OCI-LY7 (cell line): ENCODE data around the gene ANTXR1. TPM values are rescaled to one million over a fixed set of nuclear protein-coding genes. Genes with fewer than 3 reads are reported as not detected.

Experiments used
- BruUV-seq: library from RNA; stranded (reverse); fragments of 400-500 nt; replicated peaks from 2 replicates; lab custom pipeline; 2021; lab: Mats Ljungman, UMichigan
- CTCF ChIA-PET: fragments of 300-600 bp; sonication (Branson Sonifier 250); formaldehyde crosslinking; loops from one replicate; lab custom pipeline; 2022; ENCODE audit warnings: antibody characterized with exemption; ENCODE audit not compliant: unreplicated experiment; lab: Charles Lee
- POLR2A ChIA-PET: fragments of 300-600 bp; sonication (Branson Sonifier 250); formaldehyde crosslinking; loops from one replicate; lab custom pipeline; 2022; ENCODE audit warnings: antibody characterized with exemption; lab: Charles Lee
- DNase-seq: peaks from one replicate; pipeline ENCODE4 v3.0.0-alpha.2; 2015; ENCODE audit warnings: low spot score
- H2AFZ ChIP-seq: fragments of 200-600 bp; sonication (generic), shearing (Covaris generic); 2 replicates; pipeline ENCODE4 v1.6.1; 2014; ENCODE audit warnings: mild to moderate bottlenecking, antibody characterized with exemption, low read length, moderate library complexity
- H3K27ac ChIP-seq: fragments of 200-600 bp; sonication (generic); 2 replicates; pipeline ENCODE4 v1.5.1; 2014; ENCODE audit warnings: mixed run types, low read depth, mild to moderate bottlenecking, moderate library complexity, low read length, inconsistent platforms; ENCODE audit not compliant: poor library complexity, severe bottlenecking
- H3K36me3 ChIP-seq: fragments of 200-600 bp; sonication (generic); 2 replicates; pipeline ENCODE4 v1.6.1; 2014; ENCODE audit warnings: mild to moderate bottlenecking, antibody characterized with exemption, low read length, moderate library complexity, mixed read lengths; ENCODE audit not compliant: insufficient read depth
- H3K4me1 ChIP-seq: fragments of 200-600 bp; sonication (generic); 2 replicates; pipeline ENCODE4 v1.5.1; 2014; ENCODE audit warnings: mild to moderate bottlenecking, low read length; ENCODE audit not compliant: insufficient read depth, poor library complexity, severe bottlenecking
- H3K4me2 ChIP-seq: fragments of 200-600 bp; sonication (generic); 2 replicates; pipeline ENCODE4 v1.6.1; 2014; ENCODE audit warnings: mild to moderate bottlenecking, low read length
- H3K4me3 ChIP-seq: fragments of 200-600 bp; sonication (generic); 2 replicates; pipeline ENCODE4 v1.5.1; 2014; ENCODE audit warnings: mild to moderate bottlenecking, low read depth, low read length; ENCODE audit not compliant: poor library complexity, severe bottlenecking
- H3K79me2 ChIP-seq: fragments of 200-600 bp; sonication (generic); 2 replicates; pipeline ENCODE4 v1.6.1; 2016; ENCODE audit warnings: low read depth, mild to moderate bottlenecking, low read length, moderate library complexity, mixed read lengths; ENCODE audit not compliant: insufficient read depth
- H3K9me2 ChIP-seq: fragments of 200-600 bp; sonication (generic); 2 replicates; pipeline ENCODE4 v1.6.1; 2016; ENCODE audit warnings: mild to moderate bottlenecking, low read length, mixed read lengths; ENCODE audit not compliant: insufficient read depth
- H3K9me3 ChIP-seq: fragments of 200-600 bp; sonication (generic); 2 replicates; pipeline ENCODE4 v1.6.1; 2014; ENCODE audit warnings: mild to moderate bottlenecking, mixed run types, low read length, mixed read lengths
- H4K20me1 ChIP-seq: fragments of 200-600 bp; sonication (generic); 2 replicates; pipeline ENCODE4 v1.6.1; 2014; ENCODE audit warnings: mild to moderate bottlenecking, antibody characterized with exemption, low read length, moderate library complexity, mixed read lengths; ENCODE audit not compliant: insufficient read depth
- EZH2phosphoT487 ChIP-seq: fragments of 200-600 bp; sonication (generic); IDR thresholded peaks from 2 replicates; pipeline ENCODE4 v1.6.1; 2018; ENCODE audit warnings: low read depth, borderline replicate concordance, mild to moderate bottlenecking, mixed run types, antibody characterized with exemption, low read length, moderate library complexity, mixed read lengths
- intact Hi-C: fragments of 100-400 bp; cut with micrococcal nuclease; formaldehyde crosslinking; loops from one replicate; pipeline ENCODE4 v1.10.0; 2022; ENCODE audit not compliant: unreplicated experiment
- total RNA-seq, 2 experiments: library from RNA; depleted of rRNA in 1 of 2; stranded (reverse); fragments of >200 nt in 1 of 2; shearing (Covaris generic) in 1 of 2; gene quantifications; 2 replicates each; pipeline ENCODE4 v1.2.3, GENCODE V29; 2014 to 2022
- TF ChIP-seq, protein P1 (sequence below): fragments of 200-600 bp; sonication (generic); conservative IDR thresholded peaks from 2 replicates; pipeline ENCODE4 v1.5.1; 2014; ENCODE audit warnings: mild to moderate bottlenecking, antibody characterized with exemption, low read length, moderate library complexity, mixed read lengths

ANTXR1 gene
- total RNA-seq, 2 experiments from 2014 or later: not detected

DNA sequence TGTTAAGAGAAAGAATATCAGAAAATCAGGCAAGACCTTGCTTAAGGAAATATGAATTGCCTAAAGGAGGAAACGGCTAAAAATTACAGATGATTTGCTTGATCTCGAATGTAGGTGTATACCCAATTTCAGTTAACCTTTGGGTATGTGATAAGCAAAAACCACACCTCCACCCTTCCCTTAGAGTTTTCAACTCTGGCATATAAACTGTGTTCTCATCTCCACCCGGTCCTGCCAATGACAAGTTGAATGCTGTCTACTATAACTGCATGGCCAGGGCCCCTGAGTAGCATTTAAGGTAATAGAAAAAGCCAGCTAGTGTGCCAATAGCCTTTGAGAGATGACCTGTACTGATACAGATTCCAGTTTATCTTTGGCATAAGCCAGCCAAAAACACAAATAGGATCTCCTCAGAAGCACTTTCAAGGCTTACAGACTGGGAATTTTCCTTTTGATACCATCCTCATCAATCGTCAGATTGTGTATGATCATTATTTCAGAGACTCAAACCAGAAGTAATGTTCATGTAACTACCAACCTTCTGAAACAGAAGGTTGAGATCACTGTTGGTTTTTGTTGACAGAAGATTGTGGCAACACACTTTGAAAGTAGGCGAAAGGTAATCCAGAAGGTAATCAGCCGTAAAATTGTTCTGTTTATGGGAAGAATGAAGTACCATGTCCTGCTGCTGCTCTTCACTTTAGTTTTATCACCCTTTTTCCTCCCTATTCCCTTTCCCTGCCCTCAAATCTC, 211.0 kb downstream of the ANTXR1 start:
- Histone ChIP-seq H3K79me2 (no peaks in the 10 kb centered on the region), H2AFZ (no peak overlapping the region), H3K9me2 (no peaks in the 10 kb centered on the region), H3K4me3 (no peak overlapping the region), H3K4me1 (no peaks in the 10 kb centered on the region), H3K9me3 (no peaks in the 10 kb centered on the region), H4K20me1 (no peaks in the 10 kb centered on the region), H3K27ac (no peak overlapping the region), H3K4me2 (no peak overlapping the region), H3K36me3 (no peaks in the 10 kb centered on the region)
- no TSS peak for BruUV-seq
- DNase-seq: no peak
- TF ChIP-seq, protein P1, sequence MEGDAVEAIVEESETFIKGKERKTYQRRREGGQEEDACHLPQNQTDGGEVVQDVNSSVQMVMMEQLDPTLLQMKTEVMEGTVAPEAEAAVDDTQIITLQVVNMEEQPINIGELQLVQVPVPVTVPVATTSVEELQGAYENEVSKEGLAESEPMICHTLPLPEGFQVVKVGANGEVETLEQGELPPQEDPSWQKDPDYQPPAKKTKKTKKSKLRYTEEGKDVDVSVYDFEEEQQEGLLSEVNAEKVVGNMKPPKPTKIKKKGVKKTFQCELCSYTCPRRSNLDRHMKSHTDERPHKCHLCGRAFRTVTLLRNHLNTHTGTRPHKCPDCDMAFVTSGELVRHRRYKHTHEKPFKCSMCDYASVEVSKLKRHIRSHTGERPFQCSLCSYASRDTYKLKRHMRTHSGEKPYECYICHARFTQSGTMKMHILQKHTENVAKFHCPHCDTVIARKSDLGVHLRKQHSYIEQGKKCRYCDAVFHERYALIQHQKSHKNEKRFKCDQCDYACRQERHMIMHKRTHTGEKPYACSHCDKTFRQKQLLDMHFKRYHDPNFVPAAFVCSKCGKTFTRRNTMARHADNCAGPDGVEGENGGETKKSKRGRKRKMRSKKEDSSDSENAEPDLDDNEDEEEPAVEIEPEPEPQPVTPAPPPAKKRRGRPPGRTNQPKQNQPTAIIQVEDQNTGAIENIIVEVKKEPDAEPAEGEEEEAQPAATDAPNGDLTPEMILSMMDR: no peak
- no peak for TF ChIP-seq EZH2phosphoT487
- POLR2A ChIA-PET: no interaction called here
- intact Hi-C loops: no loop called here
- CTCF ChIA-PET: no interaction called here

DNA sequence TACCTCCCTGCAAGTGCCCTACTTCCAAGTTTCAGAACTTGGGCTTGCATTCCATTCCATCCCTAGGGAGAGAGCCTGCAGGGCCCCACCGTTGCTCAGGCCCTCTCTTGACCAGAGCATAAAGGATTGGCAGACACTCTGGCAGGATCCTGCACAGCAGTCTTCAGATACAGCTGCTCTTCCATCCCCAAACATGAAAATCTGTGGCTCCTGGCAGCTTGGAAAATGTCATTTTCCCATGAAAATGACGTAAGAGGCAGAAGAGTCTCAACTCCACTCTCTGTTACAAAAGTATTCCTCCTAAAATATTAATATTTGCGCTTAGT, 211.5 kb downstream of the ANTXR1 start:
- Histone ChIP-seq H3K79me2 (no peaks in the 10 kb centered on the region), H3K36me3 (no peaks in the 10 kb centered on the region), H2AFZ (no peak overlapping the region), H3K9me3 (no peaks in the 10 kb centered on the region), H3K9me2 (no peaks in the 10 kb centered on the region), H3K4me1 (no peaks in the 10 kb centered on the region), H4K20me1 (no peaks in the 10 kb centered on the region), H3K27ac (no peak overlapping the region), H3K4me2 (no peak overlapping the region), H3K4me3 (no peak overlapping the region)
- no peak for DNase-seq
- TF ChIP-seq, protein P1: no peak
- no peak for TF ChIP-seq EZH2phosphoT487
- ChIA-PET CTCF (no interaction called here), POLR2A (no interaction called here)
- no TSS peak for BruUV-seq
- intact Hi-C loops: no loop called here

DNA sequence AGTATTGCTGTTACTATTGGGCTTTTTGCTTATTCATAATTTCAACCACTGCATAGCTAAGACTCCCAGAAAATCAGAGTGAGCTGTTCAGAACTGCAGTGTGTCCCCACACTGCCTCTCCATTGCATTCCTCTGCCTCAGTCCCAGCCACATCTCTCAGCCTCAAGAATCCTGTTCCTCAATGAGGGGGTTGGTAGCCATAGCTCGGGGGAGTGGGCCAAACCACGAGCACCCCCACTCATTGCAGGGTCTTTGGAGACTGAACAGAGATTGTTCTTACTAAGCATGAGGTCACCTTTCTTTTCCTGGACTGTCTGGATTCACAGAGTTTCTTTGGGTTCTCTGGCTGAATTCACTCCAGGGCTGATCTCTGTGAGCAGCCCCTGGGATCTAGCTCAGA, 213.0 kb downstream of the ANTXR1 start:
- H3K9me3 ChIP-seq: no peaks in the 10 kb centered on the region
- H2AFZ ChIP-seq: no peak overlapping the region
- no peak for TF ChIP-seq EZH2phosphoT487
- TF ChIP-seq, protein P1: no peak
- no peaks in the 10 kb centered on the region for H3K79me2 ChIP-seq
- no TSS peak for BruUV-seq
- H3K4me3 ChIP-seq: no peak overlapping the region
- H3K27ac ChIP-seq: no peak overlapping the region
- ChIA-PET CTCF (no interaction called here), POLR2A (no interaction called here)
- no peak overlapping the region for H3K4me2 ChIP-seq
- DNase-seq: no peak
- intact Hi-C loops: no loop called here
- no peaks in the 10 kb centered on the region for H3K9me2 ChIP-seq
- H3K36me3 ChIP-seq: no peaks in the 10 kb centered on the region
- H4K20me1 ChIP-seq: no peaks in the 10 kb centered on the region
- no peaks in the 10 kb centered on the region for H3K4me1 ChIP-seq
